Karpas-422 (cell line): ENCODE measurements around the gene TXNL4B. TPM values are rescaled to one million over a fixed set of nuclear protein-coding genes. Genes with fewer than 3 reads are reported as not detected.
A peak's percentile ranks its signal among the peaks of the same experiment; 100 is the strongest.
"Not testable (repeated sequence)": the region's sequence is repeated elsewhere in the genome, so short reads cannot be mapped to it uniquely, and the experiment has no call there.

Experiments
- DNase-seq: peaks from one replicate; pipeline ENCODE4 v3.0.0-alpha.2; 2015
- H2AFZ ChIP-seq: fragments of 200-600 bp; sonication (generic); 2 replicates; pipeline ENCODE4 v1.6.1; 2014; ENCODE audit warnings: antibody characterized with exemption, low read length, mixed read lengths
- H3K27ac ChIP-seq: fragments of 200-600 bp; sonication (generic); 2 replicates; pipeline ENCODE4 v1.5.1; 2014; ENCODE audit warnings: mild to moderate bottlenecking, low read length, moderate library complexity
- H3K27me3 ChIP-seq: fragments of 200-600 bp; sonication (generic); 2 replicates; pipeline ENCODE4 v1.6.1; 2014; ENCODE audit warnings: low read length, mixed read lengths
- H3K36me3 ChIP-seq: fragments of 200-600 bp; sonication (generic); 2 replicates; pipeline ENCODE4 v1.6.1; 2014; ENCODE audit warnings: low read length, mixed read lengths; ENCODE audit not compliant: insufficient read depth
- H3K4me1 ChIP-seq: fragments of 200-600 bp; sonication (generic); 2 replicates; pipeline ENCODE4 v1.6.1; 2014; ENCODE audit warnings: mild to moderate bottlenecking, low read length, mixed read lengths
- H3K4me2 ChIP-seq: fragments of 200-600 bp; sonication (generic); 2 replicates; pipeline ENCODE4 v1.6.1; 2014; ENCODE audit warnings: low read length, low read depth, mild to moderate bottlenecking; ENCODE audit not compliant: poor library complexity, severe bottlenecking
- H3K4me3 ChIP-seq: fragments of 200-600 bp; sonication (generic); 2 replicates; pipeline ENCODE4 v1.5.1; 2014; ENCODE audit warnings: mild to moderate bottlenecking, antibody characterized with exemption, low read length, mixed read lengths
- H3K79me2 ChIP-seq: fragments of 200-600 bp; sonication (generic); 2 replicates; pipeline ENCODE4 v1.6.1; 2014; ENCODE audit warnings: mild to moderate bottlenecking, low read length, mixed read lengths
- H3K9ac ChIP-seq: fragments of 200-600 bp; sonication (generic); 2 replicates; pipeline ENCODE4 v1.6.0; 2014; ENCODE audit warnings: low read length
- H3K9me2 ChIP-seq: fragments of 200-600 bp; sonication (generic), shearing (Covaris generic); replicated peaks from 2 replicates; pipeline ENCODE4 v1.6.0; 2014; ENCODE audit warnings: mild to moderate bottlenecking, low read length, moderate library complexity; ENCODE audit not compliant: insufficient read depth
- H3K9me3 ChIP-seq: fragments of 300-700, 200-600 bp; sonication (generic); 2 replicates; pipeline ENCODE4 v1.6.1; 2014; ENCODE audit warnings: low read length, mixed read lengths
- H4K20me1 ChIP-seq: fragments of 200-600 bp; sonication (generic); 2 replicates; pipeline ENCODE4 v1.6.1; 2014; ENCODE audit warnings: mild to moderate bottlenecking, antibody characterized with exemption, low read length, low read depth; ENCODE audit not compliant: insufficient read depth
- total RNA-seq: library from RNA; depleted of rRNA; stranded (reverse); fragments of >200 nt; shearing (Covaris generic); gene quantifications from 2 replicates; pipeline ENCODE4 v1.2.3, GENCODE V29; 2014; ENCODE audit warnings: low replicate concordance

Gene TXNL4B
- total RNA-seq, 1 experiment from 2014 or later, result 15.2 TPM

GRCh38 chr16:72059060-72059459 lies 34.4 kb downstream of the TXNL4B start:
- DNase-seq, H3K9me2 ChIP-seq, H3K9me3 ChIP-seq, H3K4me3 ChIP-seq, H2AFZ ChIP-seq, H3K79me2 ChIP-seq, H3K27me3 ChIP-seq, H3K36me3 ChIP-seq, H3K4me1 ChIP-seq, H3K27ac ChIP-seq, H3K9ac ChIP-seq, H3K4me2 ChIP-seq, H4K20me1 ChIP-seq: not testable (repeated sequence)

- H3K4me1 ChIP-seq, H3K36me3 ChIP-seq, H3K27ac ChIP-seq, H2AFZ ChIP-seq, H3K27me3 ChIP-seq, H3K9ac ChIP-seq, H4K20me1 ChIP-seq, H3K4me3 ChIP-seq, DNase-seq, H3K9me3 ChIP-seq, H3K9me2 ChIP-seq, H3K79me2 ChIP-seq, H3K4me2 ChIP-seq: not testable (repeated sequence)
These were observed 36.1 kb downstream of the TXNL4B start for GRCh38 chr16:72057313-72057712.

- no peaks in the 10 kb centered on the region for H4K20me1 ChIP-seq
- H3K79me2 ChIP-seq, result no peaks in the 10 kb centered on the region
- no peaks in the 10 kb centered on the region for H3K9me3 ChIP-seq
- H3K4me2 ChIP-seq, result no peak overlapping the region
- H2AFZ ChIP-seq, result no peak overlapping the region
- H3K9ac ChIP-seq, result no peak overlapping the region
- H3K27me3 ChIP-seq, result no peaks in the 10 kb centered on the region
- no peak overlapping the region for H3K27ac ChIP-seq
- H3K9me2 ChIP-seq, result no peaks in the 10 kb centered on the region
- H3K36me3 ChIP-seq, result no peaks in the 10 kb centered on the region
- H3K4me1 ChIP-seq, result no peaks in the 10 kb centered on the region
- no peak overlapping the region for H3K4me3 ChIP-seq
- no peak for DNase-seq
These were observed 37.5 kb downstream of the TXNL4B start for GRCh38 chr16:72055911-72056310.

- H3K27ac ChIP-seq, H3K9me3 ChIP-seq, H3K27me3 ChIP-seq, H3K4me3 ChIP-seq, H3K79me2 ChIP-seq, H3K4me2 ChIP-seq, H3K9me2 ChIP-seq, DNase-seq, H3K36me3 ChIP-seq, H4K20me1 ChIP-seq, H3K4me1 ChIP-seq, H2AFZ ChIP-seq, H3K9ac ChIP-seq: not testable (repeated sequence)
These were observed 39.1 kb downstream of the TXNL4B start, which contains the start of gene HP for GRCh38 chr16:72054254-72054847. Gene HP (plus strand): TSS chr16:72054505. CDS start chr16:72054653, 148 bp downstream.

GRCh38 chr16:72051818-72052217 lies 41.6 kb downstream of the TXNL4B start:
- no peak overlapping the region for H3K27ac ChIP-seq
- H3K9ac ChIP-seq, result no peak overlapping the region
- DNase-seq, result no peak
- H4K20me1 ChIP-seq, result no peaks in the 10 kb centered on the region
- H3K36me3 ChIP-seq, result no peaks in the 10 kb centered on the region
- no peak overlapping the region for H3K4me2 ChIP-seq
- H3K4me3 ChIP-seq, result no peak overlapping the region
- H3K4me1 ChIP-seq, result no peaks in the 10 kb centered on the region
- no peaks in the 10 kb centered on the region for H3K9me3 ChIP-seq
- no peaks in the 10 kb centered on the region for H3K27me3 ChIP-seq
- no peak overlapping the region for H2AFZ ChIP-seq
- H3K9me2 ChIP-seq, result no peaks in the 10 kb centered on the region
- no peaks in the 10 kb centered on the region for H3K79me2 ChIP-seq

DNA sequence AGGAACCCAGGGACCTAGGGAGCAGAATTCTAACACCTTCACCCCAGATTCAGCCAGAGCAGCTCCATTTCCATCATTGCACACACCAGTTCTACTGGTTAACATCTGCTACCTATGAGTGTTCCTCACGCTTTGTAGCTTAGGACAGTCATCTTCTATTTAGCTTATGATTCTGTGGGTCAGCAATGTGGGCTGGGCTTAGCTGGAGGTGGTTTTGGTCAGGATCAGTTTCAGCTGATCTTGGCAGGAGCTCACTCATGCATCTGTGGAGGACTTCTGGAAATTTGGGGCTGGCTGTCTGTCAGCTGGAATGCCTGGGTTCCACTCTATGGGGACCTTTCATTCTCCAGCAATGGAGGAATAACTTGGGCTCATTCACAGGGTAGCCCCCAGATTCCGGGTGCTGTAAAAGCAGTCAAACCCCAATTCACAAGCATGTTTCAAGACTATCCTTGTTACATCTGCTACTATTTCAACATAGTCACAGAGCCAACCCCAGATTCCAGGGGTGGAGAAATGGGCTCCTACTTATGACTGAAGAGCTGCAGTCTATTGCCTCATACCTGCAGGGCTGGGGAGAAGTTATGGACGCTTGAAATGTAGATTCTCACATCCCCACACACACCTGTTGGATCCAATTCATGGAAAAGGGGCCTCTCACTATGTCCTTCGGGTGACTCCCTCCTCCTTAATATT lies 42.5 kb downstream of the TXNL4B start:
- H3K79me2 ChIP-seq, result no peaks in the 10 kb centered on the region
- no peak overlapping the region for H3K9ac ChIP-seq
- H3K4me2 ChIP-seq, result no peak overlapping the region
- no peak overlapping the region for H3K27ac ChIP-seq
- DNase-seq, result no peak
- H3K36me3 ChIP-seq, result no peaks in the 10 kb centered on the region
- no peaks in the 10 kb centered on the region for H3K9me3 ChIP-seq
- H2AFZ ChIP-seq, result no peak overlapping the region
- no peaks in the 10 kb centered on the region for H3K4me1 ChIP-seq
- no peaks in the 10 kb centered on the region for H3K9me2 ChIP-seq
- H3K27me3 ChIP-seq, result no peaks in the 10 kb centered on the region
- no peak overlapping the region for H3K4me3 ChIP-seq
- H4K20me1 ChIP-seq, result no peaks in the 10 kb centered on the region

DNA sequence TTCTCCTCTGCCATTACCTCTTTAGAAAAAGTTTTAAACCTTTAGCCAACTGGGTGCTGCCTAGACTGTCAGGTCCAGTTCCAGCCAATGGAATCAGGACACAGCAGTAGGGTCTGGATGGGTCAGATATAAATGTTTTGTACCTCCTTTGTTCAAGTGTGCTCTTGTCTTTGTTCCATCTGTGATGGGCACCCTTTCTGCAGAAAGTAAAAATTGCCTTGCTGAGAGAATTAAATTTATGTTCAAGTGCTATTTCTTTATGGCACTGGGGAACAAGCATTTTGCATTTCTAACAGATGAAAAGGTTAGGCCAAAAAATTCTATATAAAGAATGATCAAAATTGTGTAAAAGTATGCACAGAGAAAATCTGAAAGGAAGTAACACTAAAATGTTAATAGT lies 44.3 kb downstream of the TXNL4B start:
- Histone ChIP-seq H3K4me3 (no peak overlapping the region), H4K20me1 (no peaks in the 10 kb centered on the region), H3K79me2 (no peaks in the 10 kb centered on the region), H3K4me1 (no peaks in the 10 kb centered on the region), H3K9me2 (no peaks in the 10 kb centered on the region), H2AFZ (no peak overlapping the region), H3K9me3 (no peaks in the 10 kb centered on the region), H3K9ac (no peak overlapping the region), H3K36me3 (no peaks in the 10 kb centered on the region), H3K27me3 (no peaks in the 10 kb centered on the region), H3K4me2 (no peak overlapping the region), H3K27ac (no peak overlapping the region)
- DNase-seq, result no peak

DNA sequence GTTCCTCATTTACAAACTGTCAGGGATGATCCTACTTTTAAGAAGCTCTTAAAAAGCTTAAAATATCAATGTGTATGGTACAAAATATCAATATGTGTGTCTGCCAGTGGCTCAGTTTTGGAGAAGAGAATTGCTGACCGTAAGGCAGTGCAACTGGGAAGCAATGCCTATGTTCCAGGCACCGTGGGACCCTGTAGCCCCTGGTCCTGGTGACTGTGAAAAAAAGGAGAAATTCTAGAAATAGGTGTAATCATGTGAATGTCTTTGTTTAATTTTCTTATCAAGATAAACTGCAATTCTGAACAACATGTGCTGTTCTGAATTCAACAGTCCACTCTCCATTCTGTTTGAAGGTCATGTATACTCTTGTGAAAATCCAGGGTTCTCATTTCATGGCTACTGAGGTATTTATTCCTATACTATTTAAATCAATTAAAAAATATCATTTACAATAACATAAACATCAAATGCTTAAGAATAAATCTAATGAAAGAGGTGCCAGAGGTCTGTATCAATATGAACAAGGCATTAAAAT lies 48.5 kb downstream of the TXNL4B start:
- Histone ChIP-seq H3K4me3 (no peak overlapping the region), H3K9ac (no peak overlapping the region), H3K4me2 (no peak overlapping the region), H3K36me3 (no peaks in the 10 kb centered on the region), H4K20me1 (no peaks in the 10 kb centered on the region), H3K27ac (no peak overlapping the region), H3K27me3 (no peaks in the 10 kb centered on the region), H3K79me2 (no peaks in the 10 kb centered on the region), H3K9me2 (no peaks in the 10 kb centered on the region), H3K4me1 (no peaks in the 10 kb centered on the region), H3K9me3 (no peaks in the 10 kb centered on the region), H2AFZ (no peak overlapping the region)
- peak; percentile 20 for DNase-seq
